Measurements from ENCODE around the gene BTN3A1. TPM values are rescaled to one million over a fixed set of nuclear protein-coding genes. Genes with fewer than 3 reads are reported as not detected.

Gene BTN3A1
- total RNA-seq, 4 donors from 2014 or later, result 2.5 to 3.5 (median 3.1) TPM

DNA sequence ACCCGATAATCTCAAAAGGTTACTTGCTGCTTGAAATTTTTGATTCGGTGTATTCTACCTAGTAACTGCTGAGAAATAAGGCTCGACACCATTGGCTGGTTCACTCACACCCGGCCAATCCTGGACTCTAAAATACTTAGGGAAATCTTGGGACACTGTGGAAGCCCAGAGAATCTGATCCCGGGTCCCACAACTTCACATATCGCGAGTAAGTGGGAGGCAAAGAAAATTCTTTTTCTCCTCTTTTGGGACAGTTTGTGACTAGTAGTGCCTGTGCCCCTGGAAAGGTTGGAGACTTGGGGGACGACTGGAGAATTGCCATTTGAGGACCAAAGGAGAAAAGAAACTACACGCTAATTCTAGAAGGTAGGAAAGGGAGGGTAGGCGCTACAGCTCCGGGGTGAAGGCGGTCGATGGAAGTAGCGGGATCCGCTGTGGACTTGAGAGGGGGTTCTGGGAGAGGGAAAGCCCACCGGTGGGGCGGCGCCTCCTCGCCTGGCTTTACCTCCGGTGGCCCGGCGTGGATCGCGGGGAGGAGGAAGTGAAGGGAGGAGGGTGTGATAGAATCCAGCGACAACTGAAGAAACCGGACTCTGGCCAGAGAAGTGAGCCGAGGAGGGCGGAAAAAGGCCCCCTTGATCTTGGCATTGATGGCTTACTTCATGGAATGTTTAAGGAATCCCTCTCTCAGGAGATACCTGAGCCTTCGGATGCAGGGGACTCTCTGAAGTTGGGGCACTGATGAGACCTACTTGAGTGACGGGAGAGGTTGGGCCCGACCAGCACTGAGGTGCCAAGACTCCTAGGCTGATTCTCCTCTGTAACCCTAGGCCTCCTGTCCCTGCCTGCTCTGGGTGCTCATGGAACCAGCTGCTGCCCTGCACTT is 19.4 kb downstream of the BTN3A1 start:
- H3K4me1 ChIP-seq, result peaks cover 8 to 22% of the 10 kb centered on the region in 2 donors
- no peaks in the 10 kb centered on the region for H3K9me3 ChIP-seq
- ATAC-seq (peak; percentile 100), DNase-seq (peak; percentile 58 to 69)
- H3K27me3 ChIP-seq, result no peaks in the 10 kb centered on the region
- H3K4me3 ChIP-seq, result peak overlapping the region; percentile 84 to 95 (median 91)
- in situ Hi-C loops (cut with MboI; ENCODE audit: low sequenced_read_pairs in 4 of 4) (no loop called here), intact Hi-C loops (cut with DNase I; ENCODE audit: low total_unique reads) (loop anchor here (1.0 kb wide), 1 partner anchor 19 kb away; the partner anchor contains the start of gene BTN3A1)
- no peaks in the 10 kb centered on the region for H3K36me3 ChIP-seq
- H3K27ac ChIP-seq, result peak overlapping the region; percentile 86 to 90 (median 87)
- TF ChIP-seq, protein P1, sequence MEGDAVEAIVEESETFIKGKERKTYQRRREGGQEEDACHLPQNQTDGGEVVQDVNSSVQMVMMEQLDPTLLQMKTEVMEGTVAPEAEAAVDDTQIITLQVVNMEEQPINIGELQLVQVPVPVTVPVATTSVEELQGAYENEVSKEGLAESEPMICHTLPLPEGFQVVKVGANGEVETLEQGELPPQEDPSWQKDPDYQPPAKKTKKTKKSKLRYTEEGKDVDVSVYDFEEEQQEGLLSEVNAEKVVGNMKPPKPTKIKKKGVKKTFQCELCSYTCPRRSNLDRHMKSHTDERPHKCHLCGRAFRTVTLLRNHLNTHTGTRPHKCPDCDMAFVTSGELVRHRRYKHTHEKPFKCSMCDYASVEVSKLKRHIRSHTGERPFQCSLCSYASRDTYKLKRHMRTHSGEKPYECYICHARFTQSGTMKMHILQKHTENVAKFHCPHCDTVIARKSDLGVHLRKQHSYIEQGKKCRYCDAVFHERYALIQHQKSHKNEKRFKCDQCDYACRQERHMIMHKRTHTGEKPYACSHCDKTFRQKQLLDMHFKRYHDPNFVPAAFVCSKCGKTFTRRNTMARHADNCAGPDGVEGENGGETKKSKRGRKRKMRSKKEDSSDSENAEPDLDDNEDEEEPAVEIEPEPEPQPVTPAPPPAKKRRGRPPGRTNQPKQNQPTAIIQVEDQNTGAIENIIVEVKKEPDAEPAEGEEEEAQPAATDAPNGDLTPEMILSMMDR (IDR thresholded peaks at IDR 0.05 in 4 of 5, conservative IDR thresholded peaks at IDR 0.05 in 1 of 5), result no peak
- TF ChIP-seq POLR2A (IDR thresholded peaks at IDR 0.05), result peak in 1 of 2 donors; percentile 60

DNA sequence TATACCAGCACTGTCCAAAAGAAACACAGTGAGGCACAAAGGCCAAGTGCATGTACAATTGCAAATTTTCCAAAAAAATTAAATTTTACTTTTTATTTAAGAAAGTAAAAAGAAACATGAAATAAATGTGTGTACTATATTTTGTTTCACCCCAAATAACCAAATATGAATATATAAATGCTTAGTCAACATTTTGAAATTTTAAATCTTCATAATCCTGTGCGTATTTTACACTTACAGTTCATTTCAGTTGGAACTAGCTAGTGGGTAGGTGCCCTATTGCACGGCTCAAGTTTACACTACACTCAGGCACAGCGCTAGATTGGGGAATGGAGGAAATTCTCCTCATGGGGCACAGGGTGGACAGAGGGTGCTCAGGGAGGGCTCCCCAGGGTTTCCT is 20.3 kb downstream of the BTN3A1 start:
- no peaks in the 10 kb centered on the region for H3K27me3 ChIP-seq
- intact Hi-C loops (cut with DNase I; ENCODE audit: low total_unique reads) (no loop called here), in situ Hi-C loops (cut with MboI; ENCODE audit: low sequenced_read_pairs in 4 of 4) (no loop called here)
- DNase-seq (no peak), ATAC-seq (no peak)
- peak overlapping the region in 3 of 4 donors; percentile 84 to 95 (median 92) for H3K4me3 ChIP-seq
- H3K36me3 ChIP-seq, result peaks cover 0 to under 1% of the 10 kb centered on the region in 2 donors
- peaks cover 8 to 22% of the 10 kb centered on the region in 2 donors for H3K4me1 ChIP-seq
- H3K27ac ChIP-seq, result no peak overlapping the region
- no peaks in the 10 kb centered on the region for H3K9me3 ChIP-seq
- TF ChIP-seq, protein P1 (IDR thresholded peaks at IDR 0.05 in 4 of 5, conservative IDR thresholded peaks at IDR 0.05 in 1 of 5), result no peak
- TF ChIP-seq POLR2A (IDR thresholded peaks at IDR 0.05), result no peak

GRCh38 chr6:26426691-26427450 is 24.8 kb downstream of the BTN3A1 start:
- peaks cover 0 to 16% of the 10 kb centered on the region in 2 donors for H3K4me1 ChIP-seq
- in situ Hi-C loops (cut with MboI; ENCODE audit: low sequenced_read_pairs in 4 of 4), result no loop called here
- TF ChIP-seq, protein P1 (IDR thresholded peaks at IDR 0.05 in 4 of 5, conservative IDR thresholded peaks at IDR 0.05 in 1 of 5), result no peak
- TF ChIP-seq POLR2A (IDR thresholded peaks at IDR 0.05), result no peak
- H3K27ac ChIP-seq, result no peak overlapping the region
- no peak overlapping the region for H3K4me3 ChIP-seq
- H3K36me3 ChIP-seq, result peaks cover 0 to 15% of the 10 kb centered on the region in 2 donors
- ATAC-seq, result no peak
- no peaks in the 10 kb centered on the region for H3K27me3 ChIP-seq
- no peak for DNase-seq
- no peaks in the 10 kb centered on the region for H3K9me3 ChIP-seq
- intact Hi-C loops (cut with DNase I; ENCODE audit: low total_unique reads), result no loop called here

DNA sequence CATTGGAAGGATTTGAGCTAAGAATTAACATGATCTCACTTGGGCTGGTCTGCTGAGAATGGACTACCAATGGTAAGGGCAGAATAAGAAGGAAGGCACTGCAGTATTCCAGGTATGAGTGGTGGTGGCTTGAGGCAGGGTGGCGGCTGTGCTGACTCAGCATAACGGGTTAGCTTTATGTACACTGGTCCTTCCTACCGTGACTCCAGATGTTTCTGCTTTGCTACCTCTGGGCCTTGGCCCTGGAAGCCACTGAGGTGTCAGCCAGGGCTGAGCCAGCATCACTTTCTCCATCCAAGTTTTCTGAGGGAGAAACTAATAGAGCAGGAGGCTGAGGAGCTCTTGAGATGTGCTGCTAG is 25.4 kb downstream of the BTN3A1 start:
- no peaks in the 10 kb centered on the region for H3K9me3 ChIP-seq
- ATAC-seq, result no peak
- intact Hi-C loops (cut with DNase I; ENCODE audit: low total_unique reads) (no loop called here), in situ Hi-C loops (cut with MboI; ENCODE audit: low sequenced_read_pairs in 4 of 4) (no loop called here)
- H3K27ac ChIP-seq, result no peak overlapping the region
- H3K4me3 ChIP-seq, result no peak overlapping the region
- DNase-seq, result no peak
- H3K4me1 ChIP-seq, result peaks cover 0 to 10% of the 10 kb centered on the region in 2 donors
- peaks cover 0 to 15% of the 10 kb centered on the region in 2 donors for H3K36me3 ChIP-seq
- no peaks in the 10 kb centered on the region for H3K27me3 ChIP-seq
- TF ChIP-seq POLR2A (IDR thresholded peaks at IDR 0.05), result no peak
- TF ChIP-seq, protein P1 (IDR thresholded peaks at IDR 0.05 in 4 of 5, conservative IDR thresholded peaks at IDR 0.05 in 1 of 5), result no peak
